HS-27A (cell line): ENCODE data around the gene PIK3IP1.

Source experiments
- DNase-seq: peaks from one replicate; pipeline ENCODE4 v3.0.0-alpha.2; 2012; ENCODE audit warnings: low read depth, missing footprints

PIK3IP1 gene

GRCh38 chr22:31278626-31279326 is 13.5 kb downstream of the PIK3IP1 start:
- no peak for DNase-seq

GRCh38 chr22:31278151-31278621 is 14.1 kb downstream of the PIK3IP1 start:
- no peak for DNase-seq

GRCh38 chr22:31277741-31278140 is 14.5 kb downstream of the PIK3IP1 start:
- DNase-seq, result no peak

DNA sequence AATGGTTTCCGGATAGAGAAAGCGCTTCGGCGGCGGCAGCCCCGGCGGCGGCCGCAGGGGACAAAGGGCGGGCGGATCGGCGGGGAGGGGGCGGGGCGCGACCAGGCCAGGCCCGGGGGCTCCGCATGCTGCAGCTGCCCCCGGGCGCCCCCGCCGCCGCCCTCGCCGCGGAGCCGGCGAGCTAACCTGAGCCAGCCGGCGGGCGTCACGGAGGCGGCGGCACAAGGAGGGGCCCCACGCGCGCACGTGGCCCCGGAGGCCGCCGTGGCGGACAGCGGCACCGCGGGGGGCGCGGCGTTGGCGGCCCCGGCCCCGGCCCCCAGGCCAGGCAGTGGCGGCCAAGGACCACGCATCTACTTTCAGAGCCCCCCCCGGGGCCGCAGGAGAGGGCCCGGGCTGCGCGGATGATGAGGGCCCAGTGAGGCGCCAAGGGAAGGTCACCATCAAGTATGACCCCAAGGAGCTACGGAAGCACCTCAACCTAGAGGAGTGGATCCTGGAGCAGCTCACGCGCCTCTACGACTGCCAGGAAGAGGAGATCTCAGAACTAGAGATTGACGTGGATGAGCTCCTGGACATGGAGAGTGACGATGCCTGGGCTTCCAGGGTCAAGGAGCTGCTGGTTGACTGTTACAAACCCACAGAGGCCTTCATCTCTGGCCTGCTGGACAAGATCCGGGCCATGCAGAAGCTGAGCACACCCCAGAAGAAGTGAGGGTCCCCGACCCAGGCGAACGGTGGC is 15.7 kb downstream of the PIK3IP1 start:
- no peak for DNase-seq

DNA sequence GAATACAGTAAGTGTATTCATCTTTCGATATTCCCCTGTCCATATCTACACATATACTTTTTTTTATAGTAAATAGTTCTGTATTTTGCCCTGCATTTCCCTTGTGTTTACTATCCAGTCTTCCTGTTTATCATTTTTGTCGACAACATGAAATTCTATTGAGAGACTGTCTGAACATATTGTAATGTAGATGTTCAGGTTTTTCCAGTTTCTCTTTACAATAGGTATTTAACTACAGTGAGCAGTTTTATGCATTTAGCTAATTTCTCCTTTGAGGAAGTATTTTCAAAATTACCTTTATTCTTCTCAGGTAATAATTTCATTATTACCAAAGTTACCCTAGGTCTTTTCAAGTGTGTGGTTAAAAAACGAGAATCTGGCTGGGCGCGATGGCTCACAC is 16.7 kb downstream of the PIK3IP1 start:
- no peak for DNase-seq

GRCh38 chr22:31275018-31275417 is 17.3 kb downstream of the PIK3IP1 start:
- DNase-seq, result no peak

DNA sequence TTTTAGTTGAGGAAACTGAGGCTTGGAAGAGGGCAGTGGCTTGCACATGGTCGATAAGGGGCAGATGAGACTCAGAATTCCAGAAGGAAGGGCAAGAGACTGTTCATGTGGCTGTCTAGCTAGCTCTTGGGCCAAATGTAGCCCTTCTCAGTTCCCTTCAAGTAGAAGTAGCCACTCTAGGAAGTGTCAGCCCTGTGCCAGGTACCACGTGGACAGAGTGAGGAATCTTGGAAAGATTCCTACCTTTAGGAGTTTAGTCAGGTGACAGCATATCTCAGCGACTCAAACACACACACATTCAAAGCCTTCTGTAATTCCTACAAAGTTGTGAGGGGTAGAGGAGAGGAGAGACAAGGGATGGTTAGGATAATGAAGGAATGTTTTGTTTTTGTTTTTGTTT is 18.3 kb downstream of the PIK3IP1 start:
- DNase-seq, result no peak

- no peak for DNase-seq
Observed at GRCh38 chr22:31272522-31273446, 19.5 kb downstream of the PIK3IP1 start.

GRCh38 chr22:31271485-31271884 is 20.8 kb downstream of the PIK3IP1 start:
- no peak for DNase-seq

GRCh38 chr22:31271026-31271425 is 21.3 kb downstream of the PIK3IP1 start:
- no peak for DNase-seq

DNA sequence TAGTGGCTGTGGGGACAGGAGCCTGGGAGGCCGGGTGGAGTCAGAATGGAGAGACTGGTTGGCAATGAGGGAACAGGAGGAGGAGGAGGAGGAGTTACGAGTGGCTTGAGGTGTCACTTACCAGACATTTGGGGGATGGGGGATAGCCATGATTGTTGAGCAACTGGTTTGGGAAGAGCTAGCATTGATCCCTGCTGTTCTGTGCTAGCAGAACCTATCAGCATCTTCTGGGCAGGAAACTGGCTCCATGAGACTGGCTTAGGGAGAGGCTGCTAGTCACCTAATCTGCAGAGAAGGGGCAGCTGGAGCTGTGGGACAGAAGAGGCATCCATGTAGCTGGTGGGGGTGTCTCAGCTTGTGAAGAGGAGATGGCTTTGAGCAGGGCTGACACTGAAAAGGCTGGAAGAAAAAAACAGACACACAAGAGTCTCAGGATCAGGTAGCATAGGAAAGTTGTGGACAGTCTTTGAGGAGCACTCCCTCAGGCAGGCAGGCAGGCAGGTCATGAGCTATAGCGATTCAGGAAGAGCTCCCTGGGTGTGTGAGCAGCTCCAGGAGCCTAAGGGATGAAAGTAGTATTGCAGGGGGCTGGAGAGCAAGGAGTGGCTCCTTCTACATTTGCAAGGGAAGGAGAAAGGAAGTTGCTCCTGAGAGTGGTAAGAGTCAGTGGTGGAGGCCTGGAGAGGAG is 22.3 kb downstream of the PIK3IP1 start:
- no peak for DNase-seq

- no peak for DNase-seq
Observed at GRCh38 chr22:31268281-31268680, 24.0 kb downstream of the PIK3IP1 start.

DNA sequence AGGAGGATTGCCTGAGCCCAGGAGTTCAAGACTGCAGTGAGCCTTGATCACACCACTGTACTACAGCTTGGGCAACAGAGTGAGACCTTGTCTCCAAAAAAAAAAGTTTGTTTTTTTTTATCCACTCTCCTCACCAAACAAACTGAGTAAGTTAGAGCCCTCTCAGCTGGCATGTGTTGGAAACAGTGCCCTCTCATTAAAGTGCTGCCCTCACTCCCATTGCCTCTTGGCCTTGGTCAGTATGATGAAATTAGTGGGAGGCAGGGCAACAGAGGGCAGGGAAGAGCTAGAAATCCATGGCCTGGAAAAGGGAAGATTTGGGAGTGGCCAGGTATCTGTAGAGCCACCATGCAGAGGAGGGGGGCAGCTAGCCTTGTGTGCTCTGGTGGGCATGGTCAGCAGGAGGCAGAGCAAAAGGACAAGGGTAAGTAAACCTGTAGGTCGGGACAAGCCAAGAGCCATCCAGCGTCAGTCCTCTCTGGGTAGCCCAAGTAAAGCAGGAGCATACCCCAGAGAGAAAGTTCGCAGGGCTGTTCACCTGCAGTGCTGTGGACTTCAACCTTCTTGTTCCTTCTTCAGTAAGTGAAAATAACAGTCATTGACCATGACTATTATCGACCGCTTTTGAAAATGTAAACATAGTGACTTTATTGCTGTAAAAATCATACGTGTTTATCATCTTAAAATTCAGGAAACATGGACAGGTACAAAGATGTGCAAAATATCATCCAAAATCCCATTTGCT is 28.2 kb downstream of the PIK3IP1 start:
- DNase-seq, result no peak

DNA sequence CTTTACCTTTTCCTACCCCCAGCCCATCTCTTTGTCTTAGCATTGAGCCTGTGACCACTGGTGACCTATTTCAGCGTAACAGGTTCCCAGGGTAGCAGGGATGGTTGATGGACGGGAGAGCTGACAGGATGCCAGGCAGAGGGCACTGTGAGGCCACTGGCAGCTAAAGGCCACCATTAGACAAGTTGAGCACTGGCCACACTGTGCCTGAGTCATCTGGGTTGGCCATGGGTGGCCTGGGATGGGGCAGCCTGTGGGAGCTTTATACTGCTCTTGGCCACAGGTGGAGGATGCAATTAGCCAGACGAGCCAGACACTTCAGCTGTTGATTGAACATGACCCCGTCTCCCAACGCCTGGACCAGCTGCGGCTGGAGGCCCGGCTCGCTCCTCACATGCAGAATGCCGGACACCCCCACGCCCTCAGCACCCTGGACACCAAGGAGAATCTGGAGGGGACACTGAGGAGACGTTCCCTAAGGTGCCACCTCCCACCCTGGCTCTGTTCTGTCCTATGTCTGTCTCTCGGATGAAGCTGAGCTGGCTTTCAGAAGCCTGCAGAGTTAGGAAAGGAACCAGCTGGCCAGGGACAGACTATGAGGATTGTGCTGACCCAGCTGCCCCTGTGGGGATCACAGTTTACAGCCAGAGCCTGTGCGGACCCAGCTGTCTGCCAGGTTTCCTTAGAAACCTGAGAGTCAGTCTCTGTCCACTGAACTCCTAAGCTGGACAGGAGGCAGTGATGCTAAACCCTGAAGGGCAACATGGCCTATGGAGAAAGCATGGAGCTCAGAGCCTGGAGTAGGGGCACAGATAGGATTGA is 29.8 kb downstream of the PIK3IP1 start:
- DNase-seq, result no peak

DNA sequence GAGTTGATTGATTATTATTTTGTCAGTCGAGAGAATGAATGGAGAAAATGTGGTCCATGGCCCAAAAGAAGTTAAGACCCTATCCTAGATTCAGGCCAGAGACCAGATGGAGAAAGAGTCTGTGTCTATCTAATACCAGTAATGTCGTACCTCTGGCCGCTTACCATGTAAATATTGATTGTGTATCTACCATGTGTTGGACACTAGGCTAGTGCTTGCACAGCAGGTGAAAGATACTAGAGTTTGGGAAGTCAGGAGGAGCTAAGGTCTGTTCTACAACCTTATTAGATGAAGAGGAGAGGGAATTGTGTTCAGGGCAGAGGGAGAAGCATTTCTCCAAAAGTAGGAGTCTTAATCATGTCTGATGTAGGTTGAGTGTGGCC is 31.8 kb downstream of the PIK3IP1 start:
- no peak for DNase-seq

DNA sequence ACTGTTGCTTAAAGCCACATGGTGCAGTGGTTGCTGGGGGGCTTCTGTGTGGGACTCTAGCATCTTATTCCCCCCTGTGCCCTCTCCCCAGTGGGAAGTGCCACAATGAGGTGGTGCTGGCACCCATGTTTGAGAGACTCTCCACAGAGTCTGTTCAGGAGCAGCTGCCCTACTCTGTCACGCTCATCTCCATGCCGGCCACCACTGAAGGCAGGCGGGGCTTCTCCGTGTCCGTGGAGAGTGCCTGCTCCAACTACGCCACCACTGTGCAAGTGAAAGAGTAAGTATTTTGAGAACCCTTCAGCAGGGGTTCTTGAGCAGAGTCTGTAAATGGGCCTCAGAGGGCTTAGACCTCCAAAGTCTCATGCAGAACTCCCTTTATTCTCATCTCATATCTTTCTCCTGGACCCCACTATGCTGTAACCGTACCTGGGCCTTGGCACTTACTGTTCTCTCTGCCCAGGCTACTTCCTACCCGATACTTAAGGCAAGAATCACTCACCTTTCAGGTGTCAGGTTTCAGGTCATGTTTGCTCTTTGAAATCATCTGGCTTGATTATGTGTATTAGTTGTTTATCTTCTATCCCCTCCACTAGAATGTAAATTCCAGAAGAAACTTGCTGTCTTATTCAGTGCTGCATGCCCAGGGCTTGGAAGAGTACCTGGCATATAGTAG is 32.4 kb downstream of the PIK3IP1 start:
- no peak for DNase-seq

- DNase-seq, result no peak
Observed at GRCh38 chr22:31253949-31254348, 38.3 kb downstream of the PIK3IP1 start.

DNA sequence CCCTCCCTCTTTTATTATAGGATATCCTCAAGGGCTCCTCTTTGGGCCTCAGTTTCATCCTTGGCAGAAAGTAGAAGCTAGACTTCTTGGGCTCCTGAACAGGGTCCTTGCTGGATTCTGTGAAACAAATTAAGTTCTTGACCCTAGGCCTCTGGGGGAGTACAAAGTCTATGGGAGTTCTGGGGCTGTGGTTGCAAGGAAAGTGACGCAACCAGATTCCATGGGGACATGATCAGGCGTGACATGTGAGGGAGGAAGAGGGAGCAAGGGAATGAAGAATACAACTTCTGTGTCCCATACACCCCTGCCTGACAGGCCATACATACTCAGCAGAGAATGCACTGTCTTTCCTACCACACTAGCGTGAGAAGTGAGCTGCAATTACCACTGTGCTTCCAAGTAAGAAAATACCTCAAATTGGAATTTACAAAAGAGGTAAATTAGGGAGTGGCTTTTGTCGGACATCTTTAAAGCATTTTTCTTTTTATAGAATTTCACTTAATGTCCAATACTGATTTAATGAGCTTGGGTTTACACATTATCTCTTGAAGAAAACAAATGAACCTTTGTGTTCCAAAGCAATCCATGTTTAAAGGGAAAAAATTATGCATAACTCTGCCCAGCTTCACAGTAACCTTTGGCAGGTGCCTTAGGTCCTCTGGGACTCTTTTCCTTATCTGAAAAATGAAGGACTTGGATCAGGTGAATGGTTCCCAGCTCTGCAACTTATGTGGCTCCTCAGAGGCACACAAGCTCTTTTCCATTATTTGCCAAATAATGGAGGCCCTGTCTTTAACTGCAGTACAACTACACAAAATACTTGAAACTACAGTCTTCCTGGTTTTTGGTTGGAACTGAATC is 41.3 kb downstream of the PIK3IP1 start:
- DNase-seq, result no peak
